Neural progenitor cell (in vitro differentiated cells): Measurements from ENCODE around the gene STAM. TPM values are rescaled to one million over a fixed set of nuclear protein-coding genes. Genes with fewer than 3 reads are reported as not detected.

Experiments used
- DNase-seq: peaks from one replicate; pipeline ENCODE4 v3.0.0-alpha.2; 2016; ENCODE audit warnings: low spot score
- H2AFZ ChIP-seq: fragments of 200-600 bp; sonication (generic); replicated peaks from 2 replicates; pipeline ENCODE4 v1.6.1; 2016; ENCODE audit warnings: antibody characterized with exemption
- H3F3A ChIP-seq: fragments of 200-600 bp; sonication (generic); 2 replicates; pipeline ENCODE4 v1.6.1; 2016; ENCODE audit warnings: antibody characterized with exemption, low read depth
- H3K27ac ChIP-seq: fragments of 200-600 bp; sonication (generic); 2 replicates; pipeline ENCODE4 v1.5.1; 2016; ENCODE audit warnings: mild to moderate bottlenecking
- H3K27me3 ChIP-seq: fragments of 200-600 bp; sonication (generic); 2 replicates; pipeline ENCODE4 v1.6.1; 2016; ENCODE audit warnings: mild to moderate bottlenecking, moderate library complexity
- H3K36me3 ChIP-seq: fragments of 200-600 bp; sonication (generic); 2 replicates; pipeline ENCODE4 v1.5.1; 2016
- H3K4me1 ChIP-seq: fragments of 200-600 bp; sonication (generic); 2 replicates; pipeline ENCODE4 v1.6.1; 2016; ENCODE audit warnings: mixed run types
- H3K4me2 ChIP-seq: fragments of 200-600 bp; sonication (generic); 2 replicates; pipeline ENCODE4 v1.6.1; 2016
- H3K4me3 ChIP-seq: fragments of 200-600 bp; sonication (generic); 2 replicates; pipeline ENCODE4 v1.5.1; 2016
- H3K79me2 ChIP-seq: fragments of 200-600 bp; sonication (generic); 2 replicates; pipeline ENCODE4 v1.6.1; 2016; ENCODE audit warnings: low read depth
- H3K9ac ChIP-seq: fragments of 200-600 bp; sonication (generic); 2 replicates; pipeline ENCODE4 v1.6.1; 2016
- H3K9me3 ChIP-seq: fragments of 200-600 bp; sonication (generic); 2 replicates; pipeline ENCODE4 v1.5.1; 2016; ENCODE audit warnings: low read depth
- H4K20me1 ChIP-seq: fragments of 200-600 bp; sonication (generic); 2 replicates; pipeline ENCODE4 v1.6.1; 2016; ENCODE audit warnings: low read depth
- H3K27ac Mint-ChIP-seq: 3 replicates; pipeline ENCODE4 v1.8.0; 2021; ENCODE audit warnings: mixed read lengths
- H3K27me3 Mint-ChIP-seq: 2 replicates; pipeline ENCODE4 v1.8.0; 2022; ENCODE audit warnings: low read depth, mild to moderate bottlenecking, inconsistent platforms, moderate library complexity, mixed read lengths; ENCODE audit not compliant: insufficient read depth
- H3K36me3 Mint-ChIP-seq: 3 replicates; pipeline ENCODE4 v1.8.0; 2021; ENCODE audit warnings: mixed read lengths
- H3K4me1 Mint-ChIP-seq: 3 replicates; pipeline ENCODE4 v1.8.0; 2021; ENCODE audit warnings: mixed read lengths
- H3K4me3 Mint-ChIP-seq: 3 replicates; pipeline ENCODE4 v1.8.0; 2021; ENCODE audit warnings: mild to moderate bottlenecking, moderate library complexity, mixed read lengths
- H3K9me3 Mint-ChIP-seq: 3 replicates; pipeline ENCODE4 v1.8.0; 2020; ENCODE audit warnings: mixed read lengths
- EZH2 ChIP-seq: fragments of 200-600 bp; sonication (generic); IDR thresholded peaks from 2 replicates; pipeline ENCODE4 v1.6.1; 2017; ENCODE audit warnings: antibody characterized with exemption, mild to moderate bottlenecking, moderate library complexity
- EZH2phosphoT487 ChIP-seq: fragments of 200-600 bp; sonication (generic); IDR thresholded peaks from 2 replicates; pipeline ENCODE4 v1.6.1; 2017; ENCODE audit warnings: antibody characterized with exemption
- total RNA-seq: library from RNA; depleted of rRNA; stranded (reverse); fragments of >200 nt; gene quantifications from 2 replicates; pipeline ENCODE4 v1.2.3, GENCODE V29; 2015; ENCODE audit warnings: low replicate concordance
- TF ChIP-seq, protein P1 (sequence below): fragments of 200-600 bp; sonication (generic); IDR thresholded peaks from 2 replicates; pipeline ENCODE4 v1.5.1; 2017; ENCODE audit warnings: antibody characterized with exemption, mild to moderate bottlenecking

Gene STAM
- total RNA-seq, 1 donor from 2014 or later, result 43.2 TPM

DNA sequence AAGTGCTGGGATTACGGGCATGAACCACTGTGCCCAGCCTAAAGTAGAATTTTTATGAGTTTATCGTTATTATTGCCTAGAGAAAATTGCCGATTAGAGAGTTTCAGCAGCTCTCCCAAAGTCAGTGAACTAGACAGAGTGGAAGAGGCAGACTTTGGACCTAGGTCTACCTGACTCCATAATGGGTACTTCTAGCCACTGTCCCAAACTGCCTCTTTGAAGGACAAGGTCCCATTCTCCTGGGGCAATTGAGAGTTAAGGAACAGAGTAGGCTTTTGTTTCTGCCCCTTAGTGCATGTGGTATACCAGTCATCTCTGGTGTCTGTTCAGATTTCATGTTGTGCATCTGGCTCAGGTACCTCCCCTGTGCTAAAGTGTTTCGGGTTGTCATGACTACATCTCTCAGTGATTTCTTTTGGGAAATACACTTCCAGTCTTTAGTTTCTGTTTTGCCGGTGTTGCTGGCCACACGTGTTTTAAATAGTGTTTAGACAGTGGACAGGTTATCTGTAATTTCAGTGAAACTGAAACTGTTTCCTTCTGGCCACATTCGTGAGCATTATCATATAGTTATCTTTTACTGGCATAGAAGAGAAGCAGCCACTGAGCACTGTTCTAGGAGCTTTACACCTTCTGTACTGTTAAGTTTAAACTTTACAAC lies 112.7 kb downstream of the STAM start:
- H3K4me2 ChIP-seq, result no peak overlapping the region
- no peak overlapping the region for H3K27ac Mint-ChIP-seq
- H3K9ac ChIP-seq, result no peak overlapping the region

DNA sequence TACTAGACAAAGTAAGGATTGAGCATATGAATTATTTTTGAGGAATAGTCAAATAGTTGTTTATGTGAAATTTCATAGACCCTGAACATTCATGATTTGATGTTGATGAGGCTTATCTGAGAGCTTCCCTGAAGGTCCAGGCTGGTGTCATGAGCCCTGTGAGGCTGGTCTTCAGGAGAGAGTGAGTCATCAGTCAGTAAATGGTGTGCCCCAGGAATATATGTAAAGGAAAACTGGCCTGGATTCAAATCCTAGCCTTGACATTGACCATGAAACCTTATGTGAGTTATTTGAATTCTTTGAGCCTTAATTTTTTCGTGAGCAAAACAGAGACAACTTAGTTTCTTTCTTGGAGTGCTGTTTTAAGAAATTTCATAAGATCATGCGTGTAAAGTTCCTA lies 114.2 kb downstream of the STAM start:
- Mint-ChIP-seq H3K4me1 (no peaks in the 10 kb centered on the region), H3K27me3 (no peaks in the 10 kb centered on the region), H3K27ac (no peak overlapping the region), H3K9me3 (peaks cover 2% of the 10 kb centered on the region), H3K36me3 (no peaks in the 10 kb centered on the region), H3K4me3 (no peak overlapping the region)
- Histone ChIP-seq H2AFZ (no peak overlapping the region), H3K79me2 (no peaks in the 10 kb centered on the region), H3K9me3 (no peaks in the 10 kb centered on the region), H3K27ac (no peak overlapping the region), H3F3A (no peaks in the 10 kb centered on the region), H3K4me2 (no peak overlapping the region), H3K27me3 (no peaks in the 10 kb centered on the region), H3K4me1 (no peaks in the 10 kb centered on the region), H3K4me3 (no peak overlapping the region), H4K20me1 (no peaks in the 10 kb centered on the region), H3K36me3 (no peaks in the 10 kb centered on the region), H3K9ac (no peak overlapping the region)
- DNase-seq, result no peak
- TF ChIP-seq, protein P1, sequence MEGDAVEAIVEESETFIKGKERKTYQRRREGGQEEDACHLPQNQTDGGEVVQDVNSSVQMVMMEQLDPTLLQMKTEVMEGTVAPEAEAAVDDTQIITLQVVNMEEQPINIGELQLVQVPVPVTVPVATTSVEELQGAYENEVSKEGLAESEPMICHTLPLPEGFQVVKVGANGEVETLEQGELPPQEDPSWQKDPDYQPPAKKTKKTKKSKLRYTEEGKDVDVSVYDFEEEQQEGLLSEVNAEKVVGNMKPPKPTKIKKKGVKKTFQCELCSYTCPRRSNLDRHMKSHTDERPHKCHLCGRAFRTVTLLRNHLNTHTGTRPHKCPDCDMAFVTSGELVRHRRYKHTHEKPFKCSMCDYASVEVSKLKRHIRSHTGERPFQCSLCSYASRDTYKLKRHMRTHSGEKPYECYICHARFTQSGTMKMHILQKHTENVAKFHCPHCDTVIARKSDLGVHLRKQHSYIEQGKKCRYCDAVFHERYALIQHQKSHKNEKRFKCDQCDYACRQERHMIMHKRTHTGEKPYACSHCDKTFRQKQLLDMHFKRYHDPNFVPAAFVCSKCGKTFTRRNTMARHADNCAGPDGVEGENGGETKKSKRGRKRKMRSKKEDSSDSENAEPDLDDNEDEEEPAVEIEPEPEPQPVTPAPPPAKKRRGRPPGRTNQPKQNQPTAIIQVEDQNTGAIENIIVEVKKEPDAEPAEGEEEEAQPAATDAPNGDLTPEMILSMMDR, result no peak
- no peak for TF ChIP-seq EZH2
- TF ChIP-seq EZH2phosphoT487, result no peak

More for the DNA sequence above, 112.7 kb downstream of the STAM start:
- no peak overlapping the region for H3K4me3 Mint-ChIP-seq
- TF ChIP-seq, protein P1, result no peak
- TF ChIP-seq EZH2 (no peak), EZH2phosphoT487 (no peak)
- Histone ChIP-seq H3K4me3 (no peak overlapping the region), H2AFZ (no peak overlapping the region), H3K36me3 (no peaks in the 10 kb centered on the region), H3K27me3 (no peaks in the 10 kb centered on the region), H3K79me2 (no peaks in the 10 kb centered on the region), H4K20me1 (no peaks in the 10 kb centered on the region), H3K27ac (no peak overlapping the region), H3F3A (no peaks in the 10 kb centered on the region), H3K9me3 (no peaks in the 10 kb centered on the region), H3K4me1 (no peaks in the 10 kb centered on the region)
- H3K4me1 Mint-ChIP-seq, result no peaks in the 10 kb centered on the region
- peaks cover 2% of the 10 kb centered on the region for H3K9me3 Mint-ChIP-seq
- no peak for DNase-seq
- H3K27me3 Mint-ChIP-seq, result no peaks in the 10 kb centered on the region
- no peaks in the 10 kb centered on the region for H3K36me3 Mint-ChIP-seq

DNA sequence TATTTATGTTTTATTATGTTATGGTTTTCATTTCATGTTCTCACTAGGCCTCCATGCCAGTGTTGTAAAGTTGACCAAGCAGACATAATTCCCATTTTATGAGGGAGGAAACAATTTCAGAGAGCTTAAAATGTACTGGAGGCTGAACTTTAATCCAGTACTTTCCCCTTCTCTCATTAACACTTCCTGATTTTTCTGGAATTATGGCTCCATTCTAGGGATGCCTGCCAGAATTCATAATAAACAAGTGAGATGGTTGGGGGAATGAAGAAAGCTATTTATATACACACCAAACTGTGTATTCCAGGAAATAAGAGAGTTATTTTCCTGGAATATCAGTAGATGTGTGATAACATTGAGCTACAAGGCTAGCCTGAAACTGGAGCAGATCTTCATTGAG lies 114.9 kb downstream of the STAM start:
- Histone ChIP-seq H3K4me3 (no peak overlapping the region), H3K79me2 (no peaks in the 10 kb centered on the region), H4K20me1 (no peaks in the 10 kb centered on the region), H3F3A (no peaks in the 10 kb centered on the region), H3K27ac (no peak overlapping the region), H3K4me1 (no peaks in the 10 kb centered on the region), H3K9me3 (no peaks in the 10 kb centered on the region), H3K36me3 (no peaks in the 10 kb centered on the region), H3K27me3 (peaks cover 5% of the 10 kb centered on the region), H3K4me2 (no peak overlapping the region), H3K9ac (no peak overlapping the region), H2AFZ (no peak overlapping the region)
- TF ChIP-seq EZH2, result no peak
- TF ChIP-seq, protein P1, result no peak
- no peak for TF ChIP-seq EZH2phosphoT487
- H3K27ac Mint-ChIP-seq, result no peak overlapping the region
- H3K4me1 Mint-ChIP-seq, result no peaks in the 10 kb centered on the region
- no peak overlapping the region for H3K4me3 Mint-ChIP-seq
- no peaks in the 10 kb centered on the region for H3K27me3 Mint-ChIP-seq
- H3K36me3 Mint-ChIP-seq, result no peaks in the 10 kb centered on the region
- peaks cover 2% of the 10 kb centered on the region for H3K9me3 Mint-ChIP-seq
- no peak for DNase-seq
